ENCODE results near the gene ASF1A. TPM values are rescaled to one million over a fixed set of nuclear protein-coding genes. Genes with fewer than 3 reads are reported as not detected.

Gene ASF1A
- total RNA-seq, 1 experiment from 2014 or later: 17.2 TPM

- Mint-ChIP-seq H3K27ac (ENCODE audit: unreplicated experiment) (no peak overlapping the region), H3K4me3 (ENCODE audit: low read depth, unreplicated experiment) (no peak overlapping the region), H3K36me3 (ENCODE audit: insufficient read depth, unreplicated experiment) (peaks cover 35% of the 10 kb centered on the region), H3K9me3 (ENCODE audit: low read depth, unreplicated experiment) (no peaks in the 10 kb centered on the region), H3K4me1 (ENCODE audit: low read depth, unreplicated experiment) (peaks cover 19% of the 10 kb centered on the region), H3K27me3 (ENCODE audit: unreplicated experiment) (no peaks in the 10 kb centered on the region)
- intact Hi-C loops (cut with micrococcal nuclease; ENCODE audit: unreplicated experiment): loop anchor here (5.0 to 10.0 kb wide), 3 partner anchors 35 to 333 kb away; no protein-coding TSS in a partner anchor
- BruUV-seq (replicated peaks): no TSS peak
- DNase-seq: no peak
- CTCF ChIA-PET: no interaction called here
- TF ChIP-seq CTCF (IDR thresholded peaks at IDR 0.05; ENCODE audit: unreplicated experiment): no peak
Observed at GRCh38 chr6:118897386-118897785, 3.4 kb downstream of the ASF1A start.

GRCh38 chr6:118899948-118900347 lies 6.0 kb downstream of the ASF1A start:
- Mint-ChIP-seq H3K4me1 (ENCODE audit: low read depth, unreplicated experiment) (peaks cover 7% of the 10 kb centered on the region), H3K27me3 (ENCODE audit: unreplicated experiment) (no peaks in the 10 kb centered on the region), H3K4me3 (ENCODE audit: low read depth, unreplicated experiment) (no peak overlapping the region), H3K9me3 (ENCODE audit: low read depth, unreplicated experiment) (no peaks in the 10 kb centered on the region), H3K27ac (ENCODE audit: unreplicated experiment) (no peak overlapping the region), H3K36me3 (ENCODE audit: insufficient read depth, unreplicated experiment) (peaks cover 13% of the 10 kb centered on the region)
- no peak for DNase-seq
- BruUV-seq (replicated peaks): no TSS peak
- intact Hi-C loops (cut with micrococcal nuclease; ENCODE audit: unreplicated experiment): loop anchor here (5.0 to 10.0 kb wide), 3 partner anchors 32 to 335 kb away; no protein-coding TSS in a partner anchor
- CTCF ChIA-PET: no interaction called here
- no peak for TF ChIP-seq CTCF (IDR thresholded peaks at IDR 0.05; ENCODE audit: unreplicated experiment)

GRCh38 chr6:118902726-118903125 lies 8.8 kb downstream of the ASF1A start:
- TF ChIP-seq CTCF (IDR thresholded peaks at IDR 0.05; ENCODE audit: unreplicated experiment): no peak
- Mint-ChIP-seq H3K27me3 (ENCODE audit: unreplicated experiment) (no peaks in the 10 kb centered on the region), H3K27ac (ENCODE audit: unreplicated experiment) (no peak overlapping the region), H3K9me3 (ENCODE audit: low read depth, unreplicated experiment) (no peaks in the 10 kb centered on the region), H3K4me3 (ENCODE audit: low read depth, unreplicated experiment) (no peak overlapping the region), H3K4me1 (ENCODE audit: low read depth, unreplicated experiment) (peaks cover 7% of the 10 kb centered on the region), H3K36me3 (ENCODE audit: insufficient read depth, unreplicated experiment) (peaks cover 7% of the 10 kb centered on the region)
- no peak for DNase-seq
- no TSS peak for BruUV-seq (replicated peaks)
- CTCF ChIA-PET: no interaction called here
- intact Hi-C loops (cut with micrococcal nuclease; ENCODE audit: unreplicated experiment): no loop called here

GRCh38 chr6:118903138-118903537 lies 9.2 kb downstream of the ASF1A start:
- Mint-ChIP-seq H3K27me3 (ENCODE audit: unreplicated experiment) (no peaks in the 10 kb centered on the region), H3K36me3 (ENCODE audit: insufficient read depth, unreplicated experiment) (peaks cover 7% of the 10 kb centered on the region), H3K4me3 (ENCODE audit: low read depth, unreplicated experiment) (no peak overlapping the region), H3K27ac (ENCODE audit: unreplicated experiment) (no peak overlapping the region), H3K4me1 (ENCODE audit: low read depth, unreplicated experiment) (peaks cover 7% of the 10 kb centered on the region), H3K9me3 (ENCODE audit: low read depth, unreplicated experiment) (no peaks in the 10 kb centered on the region)
- CTCF ChIA-PET: no interaction called here
- no peak for TF ChIP-seq CTCF (IDR thresholded peaks at IDR 0.05; ENCODE audit: unreplicated experiment)
- BruUV-seq (replicated peaks): no TSS peak
- DNase-seq: no peak
- intact Hi-C loops (cut with micrococcal nuclease; ENCODE audit: unreplicated experiment): no loop called here
